GM12878 (cell line): ENCODE measurements around the gene USP25. TPM values are rescaled to one million over a fixed set of nuclear protein-coding genes. Genes with fewer than 3 reads are reported as not detected.

Experiments used
- ATAC-seq: fragments of 200-7000 bp; cut with Tn5 transposase; 3 replicates; pipeline ENCODE4 v1.9.1; 2020; ENCODE audit warnings: mild to moderate bottlenecking, moderate library complexity
- BruUV-seq: library from RNA; stranded (reverse); fragments of 400-500 nt; replicated peaks from 2 replicates; lab custom pipeline; 2021; lab: Mats Ljungman, UMichigan
- CTCF ChIA-PET: fragments of 300-600 bp; sonication (Branson Sonifier 250); formaldehyde crosslinking; extraction: SDS; loops from one replicate; lab custom pipeline; 2021; ENCODE audit warnings: inconsistent platforms; lab: Yijun Ruan, JAX
- POLR2A ChIA-PET: fragments of 350-600 bp; formaldehyde crosslinking; extraction: SDS; loops from one replicate; lab custom pipeline; 2021; ENCODE audit warnings: inconsistent platforms; lab: Charles Lee
- RAD21 ChIA-PET: fragments of 300-600 bp; sonication (Branson Sonifier 250); formaldehyde crosslinking; loops from one replicate; lab custom pipeline; 2023; ENCODE audit warnings: antibody characterized with exemption; ENCODE audit not compliant: unreplicated experiment; lab: Charles Lee
- SMC1A ChIA-PET: fragments of 300-600 bp; sonication (Branson Sonifier 250); formaldehyde crosslinking; loops from one replicate; lab custom pipeline; 2023; ENCODE audit not compliant: unreplicated experiment, uncharacterized antibody; lab: Charles Lee
- DNase-seq: peaks from one replicate; pipeline ENCODE4 v3.0.0-alpha.2; 2011; ENCODE audit warnings: low read depth, low spot score
- FAIRE-seq: peaks from 3 replicates; lab custom pipeline; 2011; peaks lifted over from hg19 to GRCh38; lab: Jason Lieb, UNC
- H2AFZ ChIP-seq: 2 replicates; pipeline ENCODE4 v1.6.0; 2011; ENCODE audit warnings: low read depth, low read length, control low read depth; ENCODE audit not compliant: control insufficient read depth
- H3K27ac ChIP-seq: 2 replicates; pipeline ENCODE4 v1.5.1; 2011; ENCODE audit warnings: control low read depth; ENCODE audit not compliant: control insufficient read depth, insufficient read depth
- H3K27me3 ChIP-seq, 2 experiments: replicated peaks in 1 of 2; 2 replicates each; pipeline versions ENCODE4 v1.6.0 to v1.6.1; 2011; ENCODE audit warnings: low read length in 1 of 2; ENCODE audit not compliant: control insufficient read depth in 2 of 2, insufficient read depth in 2 of 2
- H3K36me3 ChIP-seq, 2 experiments: 2 replicates each; pipeline ENCODE4 v1.5.1; 2011; ENCODE audit warnings: low read length in 1 of 2; ENCODE audit not compliant: control insufficient read depth in 2 of 2, insufficient read depth in 2 of 2
- H3K4me1 ChIP-seq: 2 replicates; pipeline ENCODE4 v1.6.1; 2011; ENCODE audit warnings: mild to moderate bottlenecking, low read length, moderate library complexity, mixed read lengths; ENCODE audit not compliant: control insufficient read depth, insufficient read depth
- H3K4me2 ChIP-seq: 2 replicates; pipeline ENCODE4 v1.6.0; 2011; ENCODE audit warnings: control low read depth; ENCODE audit not compliant: control insufficient read depth, insufficient read depth
- H3K4me3 ChIP-seq: fragments of 200-600 bp; sonication (generic); 2 replicates; pipeline ENCODE4 v1.5.1; 2016
- H3K79me2 ChIP-seq: 2 replicates; pipeline ENCODE4 v1.6.0; 2011; ENCODE audit warnings: low read length; ENCODE audit not compliant: control insufficient read depth, insufficient read depth
- H3K9ac ChIP-seq: 2 replicates; pipeline ENCODE4 v1.8.0; 2011; ENCODE audit warnings: low read length, control low read depth, mixed read lengths; ENCODE audit not compliant: control insufficient read depth, insufficient read depth
- H3K9me3 ChIP-seq: replicated peaks from 3 replicates; pipeline ENCODE4 v1.5.1; 2011; ENCODE audit warnings: mild to moderate bottlenecking, low read length; ENCODE audit not compliant: control insufficient read depth, insufficient read depth
- H4K20me1 ChIP-seq: 2 replicates; pipeline ENCODE4 v1.6.0; 2011; ENCODE audit not compliant: control insufficient read depth, insufficient read depth
- CHD1 ChIP-seq: IDR thresholded peaks from 2 replicates; pipeline ENCODE4 v1.6.1; 2012; ENCODE audit warnings: low read depth, low read length, improper control_type of control experiment
- ELK1 ChIP-seq: IDR thresholded peaks from 2 replicates; pipeline ENCODE4 v1.6.1; 2012; ENCODE audit warnings: low read depth, low read length, improper control_type of control experiment
- IRF4 ChIP-seq: IDR thresholded peaks from 2 replicates; pipeline ENCODE4 v1.6.1; 2011; ENCODE audit warnings: low read depth, low read length
- RAD51 ChIP-seq: fragments of 450-650 bp; IDR thresholded peaks from 2 replicates; pipeline ENCODE4 v1.6.1; 2016; ENCODE audit warnings: moderate library complexity, mild to moderate bottlenecking, inconsistent platforms
- SPI1 ChIP-seq: IDR thresholded peaks from 2 replicates; pipeline ENCODE4 v1.6.1; 2011; ENCODE audit warnings: low read depth, mild to moderate bottlenecking, low read length, moderate library complexity, borderline replicate concordance; ENCODE audit not compliant: insufficient read depth
- SUZ12 ChIP-seq: fragments of 200-600 bp; sonication (generic); IDR thresholded peaks from one replicate; pipeline ENCODE4 v1.6.1; 2018; ENCODE audit warnings: antibody characterized with exemption, mild to moderate bottlenecking; ENCODE audit not compliant: unreplicated experiment
- WGBS: methylation state at CpG from one replicate; pipeline ENCODE4 v1.1.6; 2016; ENCODE audit warnings: low lambda C conversion rate; ENCODE audit not compliant: insufficient replicate concordance, insufficient coverage; ENCODE audit errors: missing lambda C conversion rate; 5-methylcytosine and 5-hydroxymethylcytosine counted together
- in situ Hi-C: fragments of 300-500 bp; cut with MboI; formaldehyde crosslinking; loops from 9 replicates; pipeline ENCODE4 v1.14.3; 2018; ENCODE audit warnings: mixed read lengths
- intact Hi-C: fragments of 100-400 bp; cut with micrococcal nuclease; formaldehyde crosslinking; loops from one replicate; pipeline ENCODE4 v1.14.2; 2022; ENCODE audit not compliant: unreplicated experiment
- polyA plus RNA-seq, 11 experiments: library from polyadenylated mRNA; depleted of rRNA in 4 of 11; unstranded in 6 of 11; stranded (reverse) in 5 of 11; fragments of >200 nt; fragmentation: Nextera tagmentation in 4 of 11; fragmentation: Illumina TruSeq in 1 of 11; extraction: Ambion mirVana in 4 of 11; extraction: Trizol in 1 of 11; gene quantifications; 1 replicate in 1 of 11; 2 replicates in 10 of 11; pipeline versions ENCODE4 v1.2.1 to v1.2.3, GENCODE V29; 2011 to 2016; ENCODE audit warnings: inconsistent platforms in 2 of 11, missing spikeins in 2 of 11, low read depth in 1 of 11
- total RNA-seq, 4 experiments: library from RNA; depleted of rRNA in 3 of 4; stranded (reverse); fragments of >200 nt in 3 of 4; fragmentation: Illumina TruSeq in 1 of 4; extraction: Trizol in 1 of 4; gene quantifications; 2 replicates each; pipeline versions ENCODE4 v1.2.1 to v1.2.3, GENCODE V29; 2013 to 2021
- TF ChIP-seq, protein P1 (sequence below): fragments of 150-350 bp; IDR thresholded peaks from 2 replicates; pipeline ENCODE4 v1.6.1; 2014; ENCODE audit warnings: mild to moderate bottlenecking, low read depth, low read length

USP25 gene
- total and polyA plus RNA-seq, 10 of the 15 experiments (the other 5 are each of a cell fraction or from before 2014, with no cell fraction given): 1.5 to 31.3 (median 23.4) TPM

DNA sequence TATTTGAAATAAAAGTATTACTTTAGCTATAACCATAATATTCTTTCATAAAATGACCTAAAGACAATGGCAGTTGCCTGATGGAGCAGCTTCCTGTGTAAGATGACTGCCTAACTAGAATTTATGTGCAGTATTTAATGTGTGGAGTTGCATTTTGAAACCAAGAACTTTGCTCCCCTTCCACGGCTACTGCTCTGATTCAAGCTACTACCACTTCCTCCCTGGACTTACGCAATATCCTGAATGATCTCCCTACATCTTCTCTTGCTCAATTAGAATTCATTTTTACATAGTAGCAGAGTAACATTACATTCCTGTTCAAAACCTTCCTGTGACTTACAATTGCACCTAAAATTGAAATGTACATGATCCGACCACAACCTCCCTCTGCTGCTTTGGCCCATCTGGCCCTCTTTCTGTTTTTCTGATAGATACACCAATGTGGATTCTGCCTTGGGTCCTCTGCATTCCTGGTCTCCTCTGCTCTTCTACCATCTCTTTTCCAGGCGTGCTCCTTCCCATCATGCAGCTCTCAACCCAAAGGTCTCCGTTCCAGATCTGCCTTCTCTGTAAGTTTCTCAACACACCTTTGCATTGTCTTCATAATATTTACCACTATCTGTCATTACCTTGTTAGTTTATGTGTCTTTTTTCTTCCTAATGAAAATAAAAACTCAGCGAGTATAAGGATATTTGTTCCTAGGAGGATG, 47.4 kb upstream of the USP25 start:
- WGBS: 32% methylated on average over 6 of the region's 6 CpGs
- ChIA-PET CTCF (no interaction called here), SMC1A (no interaction called here), POLR2A (no interaction called here), RAD21 (no interaction called here)
- H2AFZ ChIP-seq: no peak overlapping the region
- no peaks in the 10 kb centered on the region for H3K79me2 ChIP-seq
- no TSS peak for BruUV-seq
- intact Hi-C loops (no loop called here), in situ Hi-C loops (no loop called here)
- H4K20me1 ChIP-seq: no peaks in the 10 kb centered on the region
- H3K27ac ChIP-seq: no peak overlapping the region
- H3K4me2 ChIP-seq: no peak overlapping the region
- H3K9me3 ChIP-seq: no peaks in the 10 kb centered on the region
- no peaks in the 10 kb centered on the region for H3K36me3 ChIP-seq
- ATAC-seq: no peak
- DNase-seq: no peak
- 0 out of 4 replicates have a peak, but pooled peaks cover 0 to 2% of the 10 kb centered on the region in 2 experiments for H3K27me3 ChIP-seq
- H3K4me3 ChIP-seq: no peak overlapping the region
- no peaks in the 10 kb centered on the region for H3K4me1 ChIP-seq
- FAIRE-seq: no peak
- H3K9ac ChIP-seq: no peak overlapping the region
- TF ChIP-seq SUZ12: no peak
- TF ChIP-seq IRF4: no peak
- no peak for TF ChIP-seq CHD1
- TF ChIP-seq RAD51: no peak
- TF ChIP-seq, protein P1, sequence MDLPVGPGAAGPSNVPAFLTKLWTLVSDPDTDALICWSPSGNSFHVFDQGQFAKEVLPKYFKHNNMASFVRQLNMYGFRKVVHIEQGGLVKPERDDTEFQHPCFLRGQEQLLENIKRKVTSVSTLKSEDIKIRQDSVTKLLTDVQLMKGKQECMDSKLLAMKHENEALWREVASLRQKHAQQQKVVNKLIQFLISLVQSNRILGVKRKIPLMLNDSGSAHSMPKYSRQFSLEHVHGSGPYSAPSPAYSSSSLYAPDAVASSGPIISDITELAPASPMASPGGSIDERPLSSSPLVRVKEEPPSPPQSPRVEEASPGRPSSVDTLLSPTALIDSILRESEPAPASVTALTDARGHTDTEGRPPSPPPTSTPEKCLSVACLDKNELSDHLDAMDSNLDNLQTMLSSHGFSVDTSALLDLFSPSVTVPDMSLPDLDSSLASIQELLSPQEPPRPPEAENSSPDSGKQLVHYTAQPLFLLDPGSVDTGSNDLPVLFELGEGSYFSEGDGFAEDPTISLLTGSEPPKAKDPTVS: no peak
- no peak for TF ChIP-seq ELK1
- TF ChIP-seq SPI1: peak; percentile 15; the same call in 1 of the 2 replicates
- TF ChIP-seq, all 136 proteins: peak for 1
